A673 (cell line): ENCODE results near the gene ADRA1B.

ENCODE experiments used
- CTCF ChIP-seq: fragments of 300-800, 200-600 bp; sonication (generic); conservative IDR thresholded peaks from 2 replicates; pipeline ENCODE4 v1.5.1; 2017; ENCODE audit warnings: low read depth, mild to moderate bottlenecking, antibody characterized with exemption, low read length, moderate library complexity, mixed read lengths
- EZH2 ChIP-seq: fragments of 200-600 bp; sonication (generic); IDR thresholded peaks from 2 replicates; pipeline ENCODE4 v1.6.1; 2017; ENCODE audit warnings: borderline replicate concordance, low read depth, mild to moderate bottlenecking, mixed read lengths, antibody characterized with exemption, low read length; ENCODE audit not compliant: poor library complexity, severe bottlenecking

- TF ChIP-seq CTCF (no peak), EZH2 (no peak)
Observed at GRCh38 chr5:159995907-159996306, 79.6 kb downstream of the ADRA1B start.
